Suprapubic skin (tissue), 4 donors: ENCODE data around the gene MCIDAS.

ENCODE experiments used
- POLR2A ChIP-seq, 2 donors: fragments of 450-650 bp; IDR thresholded peaks; one replicate each; pipeline ENCODE4 v1.6.1; 2017; ENCODE audit warnings: antibody characterized with exemption in 2 of 2, mild to moderate bottlenecking in 2 of 2, moderate library complexity in 2 of 2
- POLR2AphosphoS5 ChIP-seq, 3 donors: sonication (generic); formaldehyde crosslinking; IDR thresholded peaks; one replicate each; pipeline ENCODE4 v1.6.1; 2017; ENCODE audit warnings: antibody characterized with exemption in 3 of 3

DNA sequence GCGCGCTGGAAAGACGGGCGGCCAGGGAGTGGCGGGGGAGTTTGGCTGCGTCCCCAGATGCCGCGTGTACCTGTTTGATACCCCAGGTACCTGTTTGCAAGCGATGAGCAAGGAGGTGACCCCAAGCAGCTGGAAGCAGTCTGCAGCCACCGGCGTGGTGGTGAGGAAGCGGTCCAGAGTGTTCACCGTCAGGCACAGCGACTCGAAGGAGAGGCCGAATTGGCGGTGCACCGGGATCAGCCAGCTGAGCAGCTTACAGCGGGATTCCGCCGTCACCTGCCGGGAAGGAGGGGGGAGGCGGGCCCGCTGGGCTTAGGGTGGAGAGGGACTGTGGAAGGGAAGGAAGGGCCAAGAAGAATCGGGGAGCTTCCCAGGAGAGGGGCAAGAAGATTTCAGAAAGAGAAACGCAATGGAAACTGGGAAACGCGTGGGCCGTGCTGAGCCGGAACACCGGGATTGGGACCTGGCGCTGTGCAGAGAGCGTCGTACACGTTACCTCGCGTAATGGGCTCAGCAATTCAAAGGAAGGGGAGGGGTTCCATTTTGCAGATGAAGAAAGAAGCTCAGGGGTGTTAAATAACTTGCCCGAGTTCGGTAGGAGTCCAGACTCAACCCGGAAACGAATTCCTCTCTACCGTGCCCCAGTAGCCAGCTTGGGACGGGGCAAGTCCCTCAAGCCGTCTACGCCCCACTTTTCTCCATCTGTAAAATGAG is 5.3 kb upstream of the MCIDAS start:
- TF ChIP-seq POLR2A (IDR thresholded peaks at IDR 0.05) (no peak), POLR2AphosphoS5 (IDR thresholded peaks at IDR 0.05) (no peak)
